SJSA1 (cell line): Measurements from ENCODE around the gene ARHGEF28. TPM values are rescaled to one million over a fixed set of nuclear protein-coding genes. Genes with fewer than 3 reads are reported as not detected.

Experiments
- DNase-seq, 2 experiments: peaks; one replicate each; pipeline ENCODE4 v3.0.0-alpha.2; 2015 to 2020; ENCODE audit warnings: low spot score in 2 of 2, low read depth in 1 of 2
- H3K27ac ChIP-seq: fragments of 250-450 bp; sonication (Bioruptor Pico); 2 replicates; pipeline ENCODE4 v1.5.1; 2020; ENCODE audit warnings: mild to moderate bottlenecking, moderate library complexity
- H3K27me3 ChIP-seq: fragments of 250-450 bp; sonication (Bioruptor Pico); replicated peaks from 2 replicates; pipeline ENCODE4 v1.5.1; 2020; ENCODE audit warnings: mild to moderate bottlenecking, moderate library complexity
- H3K36me3 ChIP-seq: fragments of 250-450 bp; sonication (Bioruptor Pico); 2 replicates; pipeline ENCODE4 v1.5.1; 2020; ENCODE audit warnings: mild to moderate bottlenecking
- H3K4me1 ChIP-seq: fragments of 250-450 bp; sonication (Bioruptor Pico); replicated peaks from 2 replicates; pipeline ENCODE4 v1.6.1; 2021; ENCODE audit warnings: mild to moderate bottlenecking
- H3K4me3 ChIP-seq: fragments of 250-450 bp; sonication (Bioruptor Pico); 2 replicates; pipeline ENCODE4 v1.5.1; 2020; ENCODE audit warnings: mild to moderate bottlenecking
- H3K9me3 ChIP-seq: fragments of 250-450 bp; sonication (Bioruptor Pico); replicated peaks from 2 replicates; pipeline ENCODE4 v1.5.1; 2020; ENCODE audit warnings: mild to moderate bottlenecking
- total RNA-seq: library from RNA; depleted of rRNA; stranded (reverse); fragments of >200 nt; shearing (Covaris generic); gene quantifications from 2 replicates; pipeline ENCODE4 v1.2.3, GENCODE V29; 2014

Gene ARHGEF28
- total RNA-seq, 1 experiment from 2014 or later, result 20.2 TPM

GRCh38 chr5:73823508-73823925 lies 197.5 kb downstream of the ARHGEF28 start:
- H3K4me1 ChIP-seq, result peaks cover 10% of the 10 kb centered on the region
- H3K4me3 ChIP-seq, result no peak overlapping the region
- no peaks in the 10 kb centered on the region for H3K36me3 ChIP-seq
- H3K27me3 ChIP-seq, result no peaks in the 10 kb centered on the region
- H3K9me3 ChIP-seq, result no peaks in the 10 kb centered on the region
- H3K27ac ChIP-seq, result no peak overlapping the region
- DNase-seq, result no peak

- H3K4me3 ChIP-seq, result no peak overlapping the region
- peaks cover 10% of the 10 kb centered on the region for H3K4me1 ChIP-seq
- H3K9me3 ChIP-seq, result no peaks in the 10 kb centered on the region
- no peak for DNase-seq
- no peaks in the 10 kb centered on the region for H3K36me3 ChIP-seq
- H3K27ac ChIP-seq, result no peak overlapping the region
- H3K27me3 ChIP-seq, result no peaks in the 10 kb centered on the region
These were observed 199.2 kb downstream of the ARHGEF28 start for GRCh38 chr5:73825199-73825598.

DNA sequence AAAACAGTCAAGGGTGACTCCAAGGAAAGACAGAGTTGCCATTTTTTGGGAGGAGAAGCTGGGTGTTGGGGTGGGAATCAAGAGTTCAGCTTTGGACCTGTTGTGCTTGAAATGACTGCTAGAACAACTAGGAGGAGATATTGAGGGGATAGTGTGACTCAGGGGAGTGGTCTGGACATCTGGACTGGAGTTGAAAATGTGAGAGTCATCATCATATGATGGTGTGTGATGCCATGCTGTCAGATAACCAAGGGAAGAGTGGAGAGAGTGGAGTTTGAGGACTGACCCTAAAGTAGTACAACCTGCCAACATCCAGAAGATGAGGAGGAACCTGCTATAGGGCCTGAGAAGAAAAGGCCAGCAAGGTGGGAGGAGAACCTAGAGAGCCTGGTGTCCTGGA lies 199.7 kb downstream of the ARHGEF28 start:
- H3K36me3 ChIP-seq, result no peaks in the 10 kb centered on the region
- no peaks in the 10 kb centered on the region for H3K9me3 ChIP-seq
- H3K4me3 ChIP-seq, result no peak overlapping the region
- no peak overlapping the region for H3K27ac ChIP-seq
- H3K27me3 ChIP-seq, result no peaks in the 10 kb centered on the region
- H3K4me1 ChIP-seq, result peaks cover 10% of the 10 kb centered on the region
- DNase-seq, result no peak

- no peak overlapping the region for H3K27ac ChIP-seq
- H3K36me3 ChIP-seq, result no peaks in the 10 kb centered on the region
- H3K9me3 ChIP-seq, result no peaks in the 10 kb centered on the region
- no peak for DNase-seq
- H3K27me3 ChIP-seq, result no peaks in the 10 kb centered on the region
- no peak overlapping the region for H3K4me3 ChIP-seq
- peaks cover 10% of the 10 kb centered on the region for H3K4me1 ChIP-seq
These were observed 200.5 kb downstream of the ARHGEF28 start for GRCh38 chr5:73826301-73827105.

DNA sequence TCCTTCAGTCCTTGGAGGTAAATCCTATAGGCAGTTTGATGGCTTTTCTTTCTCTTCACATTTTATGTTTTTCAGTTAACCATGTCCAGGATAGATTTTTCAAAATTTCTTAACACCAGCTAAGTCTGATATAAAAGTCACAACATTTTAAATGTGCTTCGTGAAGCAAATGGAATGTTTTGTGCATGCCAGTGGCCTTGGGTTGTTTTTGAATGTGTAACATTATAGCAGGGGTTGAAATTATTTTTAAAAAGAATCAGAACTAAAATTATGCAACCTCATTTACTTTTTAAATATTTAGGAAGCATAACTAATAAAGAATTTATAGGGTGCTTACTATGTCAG lies 201.1 kb downstream of the ARHGEF28 start:
- no peak overlapping the region for H3K4me3 ChIP-seq
- H3K27ac ChIP-seq, result no peak overlapping the region
- H3K9me3 ChIP-seq, result no peaks in the 10 kb centered on the region
- H3K4me1 ChIP-seq, result peaks cover 10% of the 10 kb centered on the region
- H3K27me3 ChIP-seq, result no peaks in the 10 kb centered on the region
- DNase-seq, result no peak
- no peaks in the 10 kb centered on the region for H3K36me3 ChIP-seq

DNA sequence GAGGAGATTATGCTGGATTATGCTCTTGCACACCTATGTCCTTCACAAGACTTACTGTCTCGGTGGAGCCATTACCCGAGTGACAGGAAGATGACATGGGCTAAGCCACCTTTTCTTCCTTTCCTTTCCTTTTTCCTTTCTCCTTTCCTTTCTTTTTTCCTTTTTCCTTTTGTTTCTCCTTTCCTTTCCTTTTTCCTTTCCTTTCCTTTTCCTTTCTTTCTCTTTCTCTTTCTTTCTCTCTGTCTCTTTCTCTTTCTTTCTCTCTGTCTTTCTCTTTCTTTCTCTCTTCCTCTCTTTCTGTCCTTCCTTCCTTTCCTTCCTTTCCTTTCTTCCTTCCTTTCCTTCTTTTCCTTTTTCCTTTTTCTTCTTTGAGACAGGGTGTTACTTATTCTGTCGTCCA lies 202.5 kb downstream of the ARHGEF28 start:
- DNase-seq, result no peak
- no peaks in the 10 kb centered on the region for H3K4me1 ChIP-seq
- no peaks in the 10 kb centered on the region for H3K27me3 ChIP-seq
- H3K27ac ChIP-seq, result no peak overlapping the region
- peaks cover 4% of the 10 kb centered on the region for H3K36me3 ChIP-seq
- H3K4me3 ChIP-seq, result no peak overlapping the region
- H3K9me3 ChIP-seq, result no peaks in the 10 kb centered on the region

GRCh38 chr5:73830646-73831045 lies 204.7 kb downstream of the ARHGEF28 start:
- Histone ChIP-seq H3K4me3 (no peak overlapping the region), H3K36me3 (peaks cover 20% of the 10 kb centered on the region), H3K9me3 (no peaks in the 10 kb centered on the region), H3K27ac (no peak overlapping the region), H3K4me1 (no peaks in the 10 kb centered on the region), H3K27me3 (no peaks in the 10 kb centered on the region)
- DNase-seq, result no peak

DNA sequence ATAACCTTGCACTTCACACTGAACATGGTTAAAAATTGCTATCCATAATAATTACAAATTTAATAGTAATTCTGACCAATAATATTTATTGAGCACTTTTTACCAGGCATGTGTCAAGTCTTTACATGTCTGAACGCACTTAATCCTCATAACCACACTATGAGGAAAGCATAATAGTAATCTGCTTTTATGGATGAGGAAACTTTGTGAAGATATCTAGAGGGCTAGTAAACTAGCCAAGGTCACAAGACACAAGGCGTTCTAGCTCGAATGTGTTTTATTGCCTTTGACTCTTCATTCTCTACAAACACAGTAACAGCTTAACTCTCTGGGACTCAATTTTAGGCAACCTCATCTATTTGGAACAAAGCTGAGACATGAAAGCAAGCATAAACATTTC lies 205.1 kb downstream of the ARHGEF28 start:
- no peaks in the 10 kb centered on the region for H3K4me1 ChIP-seq
- DNase-seq, result no peak
- H3K4me3 ChIP-seq, result no peak overlapping the region
- H3K9me3 ChIP-seq, result no peaks in the 10 kb centered on the region
- no peak overlapping the region for H3K27ac ChIP-seq
- peaks cover 20% of the 10 kb centered on the region for H3K36me3 ChIP-seq
- no peaks in the 10 kb centered on the region for H3K27me3 ChIP-seq

GRCh38 chr5:73834693-73835092 lies 208.7 kb downstream of the ARHGEF28 start:
- Histone ChIP-seq H3K4me1 (no peaks in the 10 kb centered on the region), H3K4me3 (no peak overlapping the region), H3K9me3 (no peaks in the 10 kb centered on the region), H3K27ac (no peak overlapping the region), H3K27me3 (no peaks in the 10 kb centered on the region), H3K36me3 (peaks cover 20% of the 10 kb centered on the region)
- DNase-seq, result no peak

GRCh38 chr5:73835726-73836125 lies 209.7 kb downstream of the ARHGEF28 start:
- Histone ChIP-seq H3K9me3 (no peaks in the 10 kb centered on the region), H3K27me3 (no peaks in the 10 kb centered on the region), H3K27ac (no peak overlapping the region), H3K4me1 (no peaks in the 10 kb centered on the region), H3K36me3 (peaks cover 20% of the 10 kb centered on the region), H3K4me3 (no peak overlapping the region)
- DNase-seq, result no peak

- Histone ChIP-seq H3K4me3 (no peak overlapping the region), H3K9me3 (no peaks in the 10 kb centered on the region), H3K27ac (no peak overlapping the region), H3K4me1 (peaks cover 6% of the 10 kb centered on the region; the same call in 1 of the 2 replicates), H3K36me3 (peaks cover 27% of the 10 kb centered on the region), H3K27me3 (no peaks in the 10 kb centered on the region)
- DNase-seq, result no peak
These were observed 210.6 kb downstream of the ARHGEF28 start for GRCh38 chr5:73836607-73837006.

DNA sequence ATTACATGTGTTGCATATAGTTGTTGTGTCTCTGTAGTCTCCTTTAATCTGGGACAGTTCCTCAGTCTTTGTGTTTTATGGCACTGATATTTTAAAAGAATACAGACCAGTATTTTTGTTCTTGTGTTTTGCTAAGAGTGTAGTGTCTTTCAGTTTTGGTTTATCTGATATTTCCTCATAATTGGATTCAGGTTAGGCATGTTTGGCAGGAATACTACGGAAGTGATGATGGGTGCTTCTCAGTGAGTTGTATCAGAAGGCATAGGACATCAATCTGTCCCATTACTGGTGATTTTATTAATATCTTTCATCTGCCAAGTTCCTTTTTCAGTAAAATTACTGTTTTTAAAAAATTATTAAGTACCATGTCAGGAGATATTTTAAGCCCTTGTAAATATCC lies 212.9 kb downstream of the ARHGEF28 start:
- H3K4me3 ChIP-seq, result no peak overlapping the region
- peaks cover 6% of the 10 kb centered on the region; the same call in 1 of the 2 replicates for H3K4me1 ChIP-seq
- no peak overlapping the region for H3K27ac ChIP-seq
- DNase-seq, result no peak
- H3K36me3 ChIP-seq, result peaks cover 26% of the 10 kb centered on the region
- no peaks in the 10 kb centered on the region for H3K9me3 ChIP-seq
- no peaks in the 10 kb centered on the region for H3K27me3 ChIP-seq

- Histone ChIP-seq H3K27me3 (no peaks in the 10 kb centered on the region), H3K27ac (no peak overlapping the region), H3K4me3 (no peak overlapping the region), H3K9me3 (no peaks in the 10 kb centered on the region), H3K36me3 (peaks cover 14% of the 10 kb centered on the region), H3K4me1 (peaks cover 6% of the 10 kb centered on the region; the same call in 1 of the 2 replicates)
- no peak for DNase-seq
These were observed 215.6 kb downstream of the ARHGEF28 start for GRCh38 chr5:73841641-73842040.

GRCh38 chr5:73844165-73844564 lies 218.2 kb downstream of the ARHGEF28 start:
- no peak overlapping the region for H3K4me3 ChIP-seq

More at GRCh38 chr5:73844165-73844564, 218.2 kb downstream of the ARHGEF28 start:
- peaks cover 18% of the 10 kb centered on the region for H3K36me3 ChIP-seq
- H3K27me3 ChIP-seq, result no peaks in the 10 kb centered on the region
- H3K9me3 ChIP-seq, result no peaks in the 10 kb centered on the region
- H3K27ac ChIP-seq, result no peak overlapping the region
- H3K4me1 ChIP-seq, result peaks cover 6% of the 10 kb centered on the region; the same call in 1 of the 2 replicates
- DNase-seq, result no peak
